GM23338 (cell line): ENCODE results near the gene TEX54. TPM values are rescaled to one million over a fixed set of nuclear protein-coding genes. Genes with fewer than 3 reads are reported as not detected.

Source experiments
- ATAC-seq: fragments of 200-7000 bp; cut with Tn5 transposase; 3 replicates; pipeline ENCODE4 v1.9.1; 2020
- DNase-seq: peaks from one replicate; pipeline ENCODE4 v3.0.0-alpha.2; 2015; ENCODE audit warnings: low spot score
- H2AFZ ChIP-seq: fragments of 200-600 bp; sonication (generic); 2 replicates; pipeline ENCODE4 v1.8.0; 2016; ENCODE audit warnings: antibody characterized with exemption, mild to moderate bottlenecking, moderate library complexity
- H3F3A ChIP-seq: fragments of 200-600 bp; sonication (generic); replicated peaks from 2 replicates; pipeline ENCODE4 v1.8.0; 2017; ENCODE audit warnings: antibody characterized with exemption, mixed run types, low read depth
- H3K27ac ChIP-seq: fragments of 200-600 bp; sonication (generic); 2 replicates; pipeline ENCODE4 v1.6.1; 2016; ENCODE audit warnings: low read depth
- H3K27me3 ChIP-seq: fragments of 200-600 bp; sonication (generic); 2 replicates; pipeline ENCODE4 v1.8.0; 2016; ENCODE audit warnings: mild to moderate bottlenecking, mixed run types, moderate library complexity; ENCODE audit not compliant: insufficient read depth
- H3K36me3 ChIP-seq: fragments of 200-600 bp; sonication (generic); 2 replicates; pipeline ENCODE4 v1.8.0; 2016; ENCODE audit warnings: mild to moderate bottlenecking; ENCODE audit not compliant: insufficient read depth
- H3K4me1 ChIP-seq: fragments of 200-600 bp; sonication (generic); 2 replicates; pipeline ENCODE4 v1.8.0; 2016; ENCODE audit warnings: mild to moderate bottlenecking, moderate library complexity; ENCODE audit not compliant: insufficient read depth
- H3K4me2 ChIP-seq: fragments of 200-600 bp; sonication (generic); 2 replicates; pipeline ENCODE4 v1.7.1; 2017; ENCODE audit warnings: mixed run types
- H3K4me3 ChIP-seq: fragments of 200-600 bp; sonication (generic); 2 replicates; pipeline ENCODE4 v1.6.1; 2016; ENCODE audit warnings: mixed run types
- H3K79me2 ChIP-seq: fragments of 200-600 bp; sonication (generic); replicated peaks from 2 replicates; pipeline ENCODE4 v1.8.0; 2017; ENCODE audit warnings: mild to moderate bottlenecking; ENCODE audit not compliant: insufficient read depth
- H3K9me2 ChIP-seq: fragments of 200-600 bp; sonication (generic); 2 replicates; pipeline ENCODE4 v1.8.0; 2017; ENCODE audit not compliant: insufficient read depth
- H4K20me1 ChIP-seq: fragments of 200-600 bp; sonication (generic); replicated peaks from 2 replicates; pipeline ENCODE4 v1.8.0; 2017; ENCODE audit warnings: mild to moderate bottlenecking; ENCODE audit not compliant: insufficient read depth
- H3K27ac Mint-ChIP-seq: 2 replicates; pipeline ENCODE4 v1.8.0; 2020; ENCODE audit warnings: inconsistent platforms, mild to moderate bottlenecking, moderate library complexity, mixed read lengths
- H3K27me3 Mint-ChIP-seq: 3 replicates; pipeline ENCODE4 v1.8.0; 2022; ENCODE audit warnings: low read depth, mild to moderate bottlenecking, moderate library complexity, mixed read lengths, inconsistent platforms; ENCODE audit not compliant: insufficient read depth, poor library complexity
- H3K36me3 Mint-ChIP-seq: 3 replicates; pipeline ENCODE4 v1.8.0; 2021; ENCODE audit warnings: low read depth, mild to moderate bottlenecking, inconsistent platforms, moderate library complexity, mixed read lengths
- H3K4me1 Mint-ChIP-seq: 3 replicates; pipeline ENCODE4 v1.8.0; 2020; ENCODE audit warnings: mild to moderate bottlenecking, inconsistent platforms, mixed read lengths
- H3K4me3 Mint-ChIP-seq: 3 replicates; pipeline ENCODE4 v1.8.0; 2021; ENCODE audit warnings: moderate library complexity, mild to moderate bottlenecking, inconsistent platforms, mixed read lengths
- H3K9me3 Mint-ChIP-seq: 3 replicates; pipeline ENCODE4 v1.8.0; 2020; ENCODE audit warnings: moderate library complexity, mild to moderate bottlenecking, inconsistent platforms, mixed read lengths
- CREB1 ChIP-seq: fragments of 250-450 bp; sonication (Bioruptor Pico); IDR thresholded peaks from 2 replicates; pipeline ENCODE4 v1.5.0; 2020; ENCODE audit warnings: low read depth, mild to moderate bottlenecking, moderate library complexity
- CTCF ChIP-seq, 2 experiments: fragments of 200-600 bp in 1 of 2; sonication (generic) in 1 of 2; conservative IDR thresholded peaks; 2 replicates each; pipeline versions ENCODE4 v1.5.1 to v1.6.1; 2016 to 2017; ENCODE audit warnings: antibody characterized with exemption in 2 of 2, low read depth in 2 of 2, mild to moderate bottlenecking in 2 of 2, moderate library complexity in 1 of 2
- ETS1 ChIP-seq: IDR thresholded peaks from 2 replicates; pipeline ENCODE4 v1.6.1; 2016; ENCODE audit warnings: antibody characterized with exemption
- EZH2 ChIP-seq: fragments of 200-600 bp; sonication (generic); IDR thresholded peaks from one replicate; pipeline ENCODE4 v1.8.0; 2017; ENCODE audit warnings: antibody characterized with exemption, mild to moderate bottlenecking, low read depth; ENCODE audit not compliant: unreplicated experiment
- EZH2phosphoT487 ChIP-seq: fragments of 200-600 bp; sonication (generic); IDR thresholded peaks from one replicate; pipeline ENCODE4 v1.8.1; 2018; ENCODE audit warnings: antibody characterized with exemption; ENCODE audit not compliant: unreplicated experiment
- JUNB ChIP-seq: IDR thresholded peaks from one replicate; pipeline ENCODE4 v1.6.1; 2016; ENCODE audit warnings: antibody characterized with exemption; ENCODE audit not compliant: unreplicated experiment
- NANOG ChIP-seq: IDR thresholded peaks from 2 replicates; pipeline ENCODE4 v1.6.1; 2016; ENCODE audit warnings: antibody characterized with exemption, borderline replicate concordance
- STAT1 ChIP-seq: IDR thresholded peaks from one replicate; pipeline ENCODE4 v1.6.1; 2016; ENCODE audit warnings: antibody characterized with exemption; ENCODE audit not compliant: unreplicated experiment
- ZNF331 ChIP-seq: fragments of 250-450 bp; sonication (Bioruptor Pico); IDR thresholded peaks from 2 replicates; pipeline ENCODE4 v1.5.0; 2020; ENCODE audit warnings: low read depth, mild to moderate bottlenecking, moderate library complexity
- ZNF462 ChIP-seq: fragments of 250-450 bp; sonication (Bioruptor Pico); IDR thresholded peaks from 2 replicates; pipeline ENCODE4 v1.5.0; 2020; ENCODE audit warnings: mild to moderate bottlenecking, moderate library complexity
- polyA plus RNA-seq: library from polyadenylated mRNA; unstranded; fragments of >200 nt; fragmentation: Nextera tagmentation; extraction: Ambion mirVana; gene quantifications from 2 replicates; pipeline ENCODE4 v1.2.1, GENCODE V29; 2016
- total RNA-seq: library from RNA; depleted of rRNA; stranded (reverse); fragments of >200 nt; shearing (Covaris generic); gene quantifications from 2 replicates; pipeline ENCODE4 v1.2.3, GENCODE V29; 2014

The TEX54 gene
- total and polyA plus RNA-seq, 2 experiments from 2014 or later = 1.9 TPM; not detected in 1

GRCh38 chr11:62804310-62805075, 28.1 kb downstream of the TEX54 start (continued):
- TF ChIP-seq CREB1 (CRISPR knock-in tag) (no peak), JUNB (no peak), CTCF (conservative IDR thresholded peaks at IDR 0.05; ENCODE audit: low read depth in 2 of 2) (no peak), EZH2 (no peak), STAT1 (no peak)

GRCh38 chr11:62801071-62801470, 31.6 kb downstream of the TEX54 start:
- Histone ChIP-seq H3K4me3 (no peak overlapping the region), H3K9me2 (no peaks in the 10 kb centered on the region), H3K27me3 (no peaks in the 10 kb centered on the region), H4K20me1 (peaks cover 10% of the 10 kb centered on the region), H3K4me2 (no peak overlapping the region), H3K4me1 (peaks cover 6% of the 10 kb centered on the region; the same call in 1 of the 2 replicates), H2AFZ (no peak overlapping the region), H3K36me3 (peaks cover 55% of the 10 kb centered on the region), H3K79me2 (peaks cover 27% of the 10 kb centered on the region), H3F3A (peaks cover 7% of the 10 kb centered on the region), H3K27ac (no peak overlapping the region)
- Mint-ChIP-seq H3K4me3 (no peak overlapping the region), H3K9me3 (no peaks in the 10 kb centered on the region), H3K27me3 (peaks cover 12% of the 10 kb centered on the region), H3K27ac (no peak overlapping the region), H3K36me3 (peaks cover 72% of the 10 kb centered on the region), H3K4me1 (peaks cover 10% of the 10 kb centered on the region)
- DNase-seq (no peak), ATAC-seq (no peak)
- TF ChIP-seq NANOG (no peak), CREB1 (CRISPR knock-in tag) (no peak), STAT1 (no peak), ZNF331 (no peak), EZH2phosphoT487 (no peak), ETS1 (no peak), CTCF (conservative IDR thresholded peaks at IDR 0.05; ENCODE audit: low read depth in 2 of 2) (no peak), ZNF462 (CRISPR knock-in tag) (no peak), EZH2 (no peak)
